GOT3 (cell line): ENCODE data around the gene HDAC6.

Source experiments
- DNase-seq: peaks from one replicate; lab custom pipeline; 2025; ENCODE audit warnings: mixed read lengths; lab: John Stamatoyannopoulos, UW

Gene HDAC6

GRCh38 chrX:48801280-48802088 is at the start of gene HDAC6:
TSS of gene HDAC6 (plus strand) at chrX:48802067. CDS start at chrX:48802693, 626 bp downstream.
- peak; percentile 88 for DNase-seq

GRCh38 chrX:48752498-48752897 is 49.4 kb upstream of the HDAC6 start:
- DNase-seq: no peak

- no peak for DNase-seq
Observed at GRCh38 chrX:48753708-48754228, 48.1 kb upstream of the HDAC6 start.

- no peak for DNase-seq
Observed at GRCh38 chrX:48754238-48754637, 47.6 kb upstream of the HDAC6 start.

- no peak for DNase-seq
Observed at GRCh38 chrX:48761674-48762471, 40.0 kb upstream of the HDAC6 start, which contains the start of gene GLOD5. TSS of gene GLOD5 (plus strand) at chrX:48761747. CDS start at chrX:48761791, 44 bp downstream.

GRCh38 chrX:48769230-48769629 is 32.6 kb upstream of the HDAC6 start:
- no peak for DNase-seq

GRCh38 chrX:48770296-48770695 is 31.6 kb upstream of the HDAC6 start:
- no peak for DNase-seq

- no peak for DNase-seq
Observed at GRCh38 chrX:48772602-48773001, 29.3 kb upstream of the HDAC6 start.

GRCh38 chrX:48776818-48777439 is 24.9 kb upstream of the HDAC6 start:
- no peak for DNase-seq

GRCh38 chrX:48779399-48779798 is 22.5 kb upstream of the HDAC6 start:
- DNase-seq: no peak

- no peak for DNase-seq
Observed at GRCh38 chrX:48781705-48782104, 20.2 kb upstream of the HDAC6 start.

- DNase-seq: no peak
Observed at GRCh38 chrX:48782216-48782615, 19.7 kb upstream of the HDAC6 start.

- DNase-seq: no peak
Observed at GRCh38 chrX:48782795-48783194, 19.1 kb upstream of the HDAC6 start.

- no peak for DNase-seq
Observed at GRCh38 chrX:48784726-48785125, 17.1 kb upstream of the HDAC6 start.

GRCh38 chrX:48785186-48785539 is 16.7 kb upstream of the HDAC6 start:
- DNase-seq: no peak

GRCh38 chrX:48785540-48786214 is 16.2 kb upstream of the HDAC6 start:
- DNase-seq: no peak

- DNase-seq: no peak
Observed at GRCh38 chrX:48786341-48786800, 15.5 kb upstream of the HDAC6 start, which contains the start of gene GATA1. TSS of gene GATA1 (plus strand) at chrX:48786590. CDS start at chrX:48791110, 4,520 bp downstream.

GRCh38 chrX:48786825-48787504 is 14.9 kb upstream of the HDAC6 start:
- DNase-seq: no peak

- no peak for DNase-seq
Observed at GRCh38 chrX:48787505-48788443, 14.1 kb upstream of the HDAC6 start.
